Measurements from ENCODE around the gene ATXN2L. TPM values are rescaled to one million over a fixed set of nuclear protein-coding genes. Genes with fewer than 3 reads are reported as not detected.

Gene ATXN2L
- total and polyA plus RNA-seq, 2 experiments from 2014 or later: 134 to 192 TPM

DNA sequence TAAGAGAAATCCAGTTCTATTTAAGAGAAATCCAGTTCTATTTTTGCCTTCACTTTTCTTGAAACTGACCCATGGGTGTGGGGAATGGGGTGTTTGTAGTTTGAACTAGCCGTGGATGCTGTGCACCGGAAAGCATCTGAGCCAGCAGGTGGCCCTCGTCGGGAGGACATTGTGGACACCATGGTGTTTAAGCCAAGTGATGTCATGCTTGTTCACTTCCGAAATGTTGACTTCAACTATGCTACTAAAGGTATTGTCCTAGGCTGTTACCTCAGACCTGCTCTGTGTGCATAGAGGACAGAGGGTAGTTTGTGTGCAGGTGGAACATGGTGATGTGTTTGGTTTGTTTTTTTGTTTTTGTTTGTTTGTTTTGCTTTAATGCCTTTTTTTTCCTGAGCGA is 3.3 kb downstream of the ATXN2L start:
- H3K9me3 Mint-ChIP-seq: no peaks in the 10 kb centered on the region
- Histone ChIP-seq H2AFZ (no peak overlapping the region), H3K79me2 (replicated peaks; ENCODE audit: insufficient read depth) (peaks cover 69% of the 10 kb centered on the region), H3K36me3 (ENCODE audit: insufficient read depth) (peaks cover 62% of the 10 kb centered on the region), H3K4me1 (ENCODE audit: insufficient read depth) (peaks cover 22% of the 10 kb centered on the region), H3F3A (replicated peaks; ENCODE audit: low read depth) (peaks cover 32% of the 10 kb centered on the region), H3K4me3 (peak overlapping the region; percentile 95), H3K9me2 (ENCODE audit: insufficient read depth) (no peaks in the 10 kb centered on the region), H3K27me3 (ENCODE audit: insufficient read depth) (no peaks in the 10 kb centered on the region), H3K4me2 (peak overlapping the region; percentile 94), H4K20me1 (replicated peaks; ENCODE audit: insufficient read depth) (peaks cover 37% of the 10 kb centered on the region), H3K27ac (ENCODE audit: low read depth) (0 out of 2 replicates have a peak overlapping the region, but pooled peaks have one; percentile 26)
- no peak for ATAC-seq
- H3K27ac Mint-ChIP-seq: peak overlapping the region; percentile 86; the same call in 1 of the 2 replicates
- DNase-seq (ENCODE audit: low spot score): no peak
- peak overlapping the region; percentile 97 for H3K4me3 Mint-ChIP-seq
- TF ChIP-seq STAT1 (IDR thresholded peaks at IDR 0.05; ENCODE audit: unreplicated experiment): no peak
- TF ChIP-seq EZH2phosphoT487 (IDR thresholded peaks at IDR 0.05; ENCODE audit: unreplicated experiment): no peak
- peaks cover 16% of the 10 kb centered on the region for H3K27me3 Mint-ChIP-seq (ENCODE audit: insufficient read depth, low read depth, poor library complexity)
- peaks cover 30% of the 10 kb centered on the region for H3K4me1 Mint-ChIP-seq
- peaks cover 73% of the 10 kb centered on the region for H3K36me3 Mint-ChIP-seq (ENCODE audit: low read depth)

DNA sequence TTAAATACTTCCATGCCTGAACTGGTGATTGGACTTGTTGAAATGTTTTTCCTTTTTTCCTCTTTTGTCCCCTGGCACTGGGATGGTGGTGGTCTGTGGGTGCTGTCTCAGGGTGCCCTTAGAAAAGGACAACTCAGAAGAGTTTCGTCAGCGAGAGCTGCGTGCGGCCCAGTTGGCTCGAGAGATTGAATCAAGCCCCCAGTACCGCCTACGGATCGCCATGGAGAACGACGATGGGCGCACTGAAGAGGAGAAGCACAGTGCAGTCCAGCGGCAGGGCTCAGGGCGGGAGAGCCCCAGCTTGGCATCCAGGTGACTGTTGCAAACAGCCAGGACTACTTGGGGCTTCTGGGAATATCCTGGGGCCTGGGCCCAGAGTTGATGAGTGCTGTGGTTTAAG is 6.9 kb downstream of the ATXN2L start:
- Histone ChIP-seq H3K36me3 (ENCODE audit: insufficient read depth) (peaks cover 94% of the 10 kb centered on the region), H3F3A (replicated peaks; ENCODE audit: low read depth) (peaks cover 32% of the 10 kb centered on the region), H3K27ac (ENCODE audit: low read depth) (no peak overlapping the region), H3K27me3 (ENCODE audit: insufficient read depth) (no peaks in the 10 kb centered on the region), H3K9me2 (ENCODE audit: insufficient read depth) (no peaks in the 10 kb centered on the region), H3K79me2 (replicated peaks; ENCODE audit: insufficient read depth) (peaks cover 58% of the 10 kb centered on the region), H2AFZ (no peak overlapping the region), H3K4me2 (no peak overlapping the region), H3K4me1 (ENCODE audit: insufficient read depth) (peaks cover 9% of the 10 kb centered on the region), H3K4me3 (no peak overlapping the region), H4K20me1 (replicated peaks; ENCODE audit: insufficient read depth) (peaks cover 42% of the 10 kb centered on the region)
- H3K36me3 Mint-ChIP-seq (ENCODE audit: low read depth): peaks cover 100% of the 10 kb centered on the region
- DNase-seq (ENCODE audit: low spot score): no peak
- no peak overlapping the region for H3K4me3 Mint-ChIP-seq
- H3K4me1 Mint-ChIP-seq: peaks cover 18% of the 10 kb centered on the region
- H3K9me3 Mint-ChIP-seq: no peaks in the 10 kb centered on the region
- ATAC-seq: no peak
- no peak overlapping the region for H3K27ac Mint-ChIP-seq
- peaks cover 13% of the 10 kb centered on the region for H3K27me3 Mint-ChIP-seq (ENCODE audit: insufficient read depth, low read depth, poor library complexity)
- TF ChIP-seq POLR2AphosphoS5 (IDR thresholded peaks at IDR 0.05; ENCODE audit: low read depth): no peak
- no peak for TF ChIP-seq NANOG (IDR thresholded peaks at IDR 0.05; ENCODE audit: borderline replicate concordance)
- TF ChIP-seq, protein P1, sequence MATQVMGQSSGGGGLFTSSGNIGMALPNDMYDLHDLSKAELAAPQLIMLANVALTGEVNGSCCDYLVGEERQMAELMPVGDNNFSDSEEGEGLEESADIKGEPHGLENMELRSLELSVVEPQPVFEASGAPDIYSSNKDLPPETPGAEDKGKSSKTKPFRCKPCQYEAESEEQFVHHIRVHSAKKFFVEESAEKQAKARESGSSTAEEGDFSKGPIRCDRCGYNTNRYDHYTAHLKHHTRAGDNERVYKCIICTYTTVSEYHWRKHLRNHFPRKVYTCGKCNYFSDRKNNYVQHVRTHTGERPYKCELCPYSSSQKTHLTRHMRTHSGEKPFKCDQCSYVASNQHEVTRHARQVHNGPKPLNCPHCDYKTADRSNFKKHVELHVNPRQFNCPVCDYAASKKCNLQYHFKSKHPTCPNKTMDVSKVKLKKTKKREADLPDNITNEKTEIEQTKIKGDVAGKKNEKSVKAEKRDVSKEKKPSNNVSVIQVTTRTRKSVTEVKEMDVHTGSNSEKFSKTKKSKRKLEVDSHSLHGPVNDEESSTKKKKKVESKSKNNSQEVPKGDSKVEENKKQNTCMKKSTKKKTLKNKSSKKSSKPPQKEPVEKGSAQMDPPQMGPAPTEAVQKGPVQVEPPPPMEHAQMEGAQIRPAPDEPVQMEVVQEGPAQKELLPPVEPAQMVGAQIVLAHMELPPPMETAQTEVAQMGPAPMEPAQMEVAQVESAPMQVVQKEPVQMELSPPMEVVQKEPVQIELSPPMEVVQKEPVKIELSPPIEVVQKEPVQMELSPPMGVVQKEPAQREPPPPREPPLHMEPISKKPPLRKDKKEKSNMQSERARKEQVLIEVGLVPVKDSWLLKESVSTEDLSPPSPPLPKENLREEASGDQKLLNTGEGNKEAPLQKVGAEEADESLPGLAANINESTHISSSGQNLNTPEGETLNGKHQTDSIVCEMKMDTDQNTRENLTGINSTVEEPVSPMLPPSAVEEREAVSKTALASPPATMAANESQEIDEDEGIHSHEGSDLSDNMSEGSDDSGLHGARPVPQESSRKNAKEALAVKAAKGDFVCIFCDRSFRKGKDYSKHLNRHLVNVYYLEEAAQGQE (IDR thresholded peaks at IDR 0.05; ENCODE audit: unreplicated experiment): no peak
- no peak for TF ChIP-seq EZH2phosphoT487 (IDR thresholded peaks at IDR 0.05; ENCODE audit: unreplicated experiment)
- TF ChIP-seq STAT1 (IDR thresholded peaks at IDR 0.05; ENCODE audit: unreplicated experiment): no peak
- TF ChIP-seq ZNF114 (CRISPR knock-in tag; IDR thresholded peaks at IDR 0.05): no peak
- no peak for TF ChIP-seq EZH2 (IDR thresholded peaks at IDR 0.05; ENCODE audit: low read depth, unreplicated experiment)
- TF ChIP-seq, protein P2, sequence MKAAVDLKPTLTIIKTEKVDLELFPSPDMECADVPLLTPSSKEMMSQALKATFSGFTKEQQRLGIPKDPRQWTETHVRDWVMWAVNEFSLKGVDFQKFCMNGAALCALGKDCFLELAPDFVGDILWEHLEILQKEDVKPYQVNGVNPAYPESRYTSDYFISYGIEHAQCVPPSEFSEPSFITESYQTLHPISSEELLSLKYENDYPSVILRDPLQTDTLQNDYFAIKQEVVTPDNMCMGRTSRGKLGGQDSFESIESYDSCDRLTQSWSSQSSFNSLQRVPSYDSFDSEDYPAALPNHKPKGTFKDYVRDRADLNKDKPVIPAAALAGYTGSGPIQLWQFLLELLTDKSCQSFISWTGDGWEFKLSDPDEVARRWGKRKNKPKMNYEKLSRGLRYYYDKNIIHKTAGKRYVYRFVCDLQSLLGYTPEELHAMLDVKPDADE (IDR thresholded peaks at IDR 0.05): no peak
- TF ChIP-seq, protein P3, sequence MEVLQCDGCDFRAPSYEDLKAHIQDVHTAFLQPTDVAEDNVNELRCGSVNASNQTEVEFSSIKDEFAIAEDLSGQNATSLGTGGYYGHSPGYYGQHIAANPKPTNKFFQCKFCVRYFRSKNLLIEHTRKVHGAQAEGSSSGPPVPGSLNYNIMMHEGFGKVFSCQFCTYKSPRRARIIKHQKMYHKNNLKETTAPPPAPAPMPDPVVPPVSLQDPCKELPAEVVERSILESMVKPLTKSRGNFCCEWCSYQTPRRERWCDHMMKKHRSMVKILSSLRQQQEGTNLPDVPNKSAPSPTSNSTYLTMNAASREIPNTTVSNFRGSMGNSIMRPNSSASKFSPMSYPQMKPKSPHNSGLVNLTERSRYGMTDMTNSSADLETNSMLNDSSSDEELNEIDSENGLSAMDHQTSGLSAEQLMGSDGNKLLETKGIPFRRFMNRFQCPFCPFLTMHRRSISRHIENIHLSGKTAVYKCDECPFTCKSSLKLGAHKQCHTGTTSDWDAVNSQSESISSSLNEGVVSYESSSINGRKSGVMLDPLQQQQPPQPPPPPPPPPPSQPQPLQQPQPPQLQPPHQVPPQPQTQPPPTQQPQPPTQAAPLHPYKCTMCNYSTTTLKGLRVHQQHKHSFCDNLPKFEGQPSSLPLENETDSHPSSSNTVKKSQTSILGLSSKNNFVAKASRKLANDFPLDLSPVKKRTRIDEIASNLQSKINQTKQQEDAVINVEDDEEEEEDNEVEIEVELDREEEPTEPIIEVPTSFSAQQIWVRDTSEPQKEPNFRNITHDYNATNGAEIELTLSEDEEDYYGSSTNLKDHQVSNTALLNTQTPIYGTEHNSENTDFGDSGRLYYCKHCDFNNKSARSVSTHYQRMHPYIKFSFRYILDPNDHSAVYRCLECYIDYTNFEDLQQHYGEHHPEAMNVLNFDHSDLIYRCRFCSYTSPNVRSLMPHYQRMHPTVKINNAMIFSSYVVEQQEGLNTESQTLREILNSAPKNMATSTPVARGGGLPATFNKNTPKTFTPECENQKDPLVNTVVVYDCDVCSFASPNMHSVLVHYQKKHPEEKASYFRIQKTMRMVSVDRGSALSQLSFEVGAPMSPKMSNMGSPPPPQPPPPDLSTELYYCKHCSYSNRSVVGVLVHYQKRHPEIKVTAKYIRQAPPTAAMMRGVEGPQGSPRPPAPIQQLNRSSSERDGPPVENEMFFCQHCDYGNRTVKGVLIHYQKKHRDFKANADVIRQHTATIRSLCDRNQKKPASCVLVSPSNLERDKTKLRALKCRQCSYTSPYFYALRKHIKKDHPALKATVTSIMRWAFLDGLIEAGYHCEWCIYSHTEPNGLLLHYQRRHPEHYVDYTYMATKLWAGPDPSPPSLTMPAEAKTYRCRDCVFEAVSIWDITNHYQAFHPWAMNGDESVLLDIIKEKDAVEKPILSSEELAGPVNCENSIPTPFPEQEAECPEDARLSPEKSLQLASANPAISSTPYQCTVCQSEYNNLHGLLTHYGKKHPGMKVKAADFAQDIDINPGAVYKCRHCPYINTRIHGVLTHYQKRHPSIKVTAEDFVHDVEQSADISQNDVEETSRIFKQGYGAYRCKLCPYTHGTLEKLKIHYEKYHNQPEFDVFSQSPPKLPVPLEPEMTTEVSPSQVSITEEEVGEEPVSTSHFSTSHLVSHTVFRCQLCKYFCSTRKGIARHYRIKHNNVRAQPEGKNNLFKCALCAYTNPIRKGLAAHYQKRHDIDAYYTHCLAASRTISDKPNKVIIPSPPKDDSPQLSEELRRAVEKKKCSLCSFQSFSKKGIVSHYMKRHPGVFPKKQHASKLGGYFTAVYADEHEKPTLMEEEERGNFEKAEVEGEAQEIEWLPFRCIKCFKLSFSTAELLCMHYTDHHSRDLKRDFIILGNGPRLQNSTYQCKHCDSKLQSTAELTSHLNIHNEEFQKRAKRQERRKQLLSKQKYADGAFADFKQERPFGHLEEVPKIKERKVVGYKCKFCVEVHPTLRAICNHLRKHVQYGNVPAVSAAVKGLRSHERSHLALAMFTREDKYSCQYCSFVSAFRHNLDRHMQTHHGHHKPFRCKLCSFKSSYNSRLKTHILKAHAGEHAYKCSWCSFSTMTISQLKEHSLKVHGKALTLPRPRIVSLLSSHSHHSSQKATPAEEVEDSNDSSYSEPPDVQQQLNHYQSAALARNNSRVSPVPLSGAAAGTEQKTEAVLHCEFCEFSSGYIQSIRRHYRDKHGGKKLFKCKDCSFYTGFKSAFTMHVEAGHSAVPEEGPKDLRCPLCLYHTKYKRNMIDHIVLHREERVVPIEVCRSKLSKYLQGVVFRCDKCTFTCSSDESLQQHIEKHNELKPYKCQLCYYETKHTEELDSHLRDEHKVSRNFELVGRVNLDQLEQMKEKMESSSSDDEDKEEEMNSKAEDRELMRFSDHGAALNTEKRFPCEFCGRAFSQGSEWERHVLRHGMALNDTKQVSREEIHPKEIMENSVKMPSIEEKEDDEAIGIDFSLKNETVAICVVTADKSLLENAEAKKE (CRISPR knock-in tag; IDR thresholded peaks at IDR 0.05): no peak
- no peak for TF ChIP-seq ZNF331 (CRISPR knock-in tag; IDR thresholded peaks at IDR 0.05; ENCODE audit: low read depth)
- TF ChIP-seq JUNB (IDR thresholded peaks at IDR 0.05; ENCODE audit: unreplicated experiment): no peak

Measured in GM23338 (cell line).